Endometrium (tissue), 2 donors: ENCODE results near the gene INTS6.

Experiments used
- FAIRE-seq: peaks from 2 replicates; lab custom pipeline; 2012; peaks lifted over from hg19 to GRCh38; lab: Jason Lieb, UNC
- donor health status: control.
- donor health status: control.

Gene INTS6, protein sequence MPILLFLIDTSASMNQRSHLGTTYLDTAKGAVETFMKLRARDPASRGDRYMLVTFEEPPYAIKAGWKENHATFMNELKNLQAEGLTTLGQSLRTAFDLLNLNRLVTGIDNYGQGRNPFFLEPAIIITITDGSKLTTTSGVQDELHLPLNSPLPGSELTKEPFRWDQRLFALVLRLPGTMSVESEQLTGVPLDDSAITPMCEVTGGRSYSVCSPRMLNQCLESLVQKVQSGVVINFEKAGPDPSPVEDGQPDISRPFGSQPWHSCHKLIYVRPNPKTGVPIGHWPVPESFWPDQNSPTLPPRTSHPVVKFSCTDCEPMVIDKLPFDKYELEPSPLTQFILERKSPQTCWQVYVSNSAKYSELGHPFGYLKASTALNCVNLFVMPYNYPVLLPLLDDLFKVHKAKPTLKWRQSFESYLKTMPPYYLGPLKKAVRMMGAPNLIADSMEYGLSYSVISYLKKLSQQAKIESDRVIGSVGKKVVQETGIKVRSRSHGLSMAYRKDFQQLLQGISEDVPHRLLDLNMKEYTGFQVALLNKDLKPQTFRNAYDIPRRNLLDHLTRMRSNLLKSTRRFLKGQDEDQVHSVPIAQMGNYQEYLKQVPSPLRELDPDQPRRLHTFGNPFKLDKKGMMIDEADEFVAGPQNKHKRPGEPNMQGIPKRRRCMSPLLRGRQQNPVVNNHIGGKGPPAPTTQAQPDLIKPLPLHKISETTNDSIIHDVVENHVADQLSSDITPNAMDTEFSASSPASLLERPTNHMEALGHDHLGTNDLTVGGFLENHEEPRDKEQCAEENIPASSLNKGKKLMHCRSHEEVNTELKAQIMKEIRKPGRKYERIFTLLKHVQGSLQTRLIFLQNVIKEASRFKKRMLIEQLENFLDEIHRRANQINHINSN

DNA sequence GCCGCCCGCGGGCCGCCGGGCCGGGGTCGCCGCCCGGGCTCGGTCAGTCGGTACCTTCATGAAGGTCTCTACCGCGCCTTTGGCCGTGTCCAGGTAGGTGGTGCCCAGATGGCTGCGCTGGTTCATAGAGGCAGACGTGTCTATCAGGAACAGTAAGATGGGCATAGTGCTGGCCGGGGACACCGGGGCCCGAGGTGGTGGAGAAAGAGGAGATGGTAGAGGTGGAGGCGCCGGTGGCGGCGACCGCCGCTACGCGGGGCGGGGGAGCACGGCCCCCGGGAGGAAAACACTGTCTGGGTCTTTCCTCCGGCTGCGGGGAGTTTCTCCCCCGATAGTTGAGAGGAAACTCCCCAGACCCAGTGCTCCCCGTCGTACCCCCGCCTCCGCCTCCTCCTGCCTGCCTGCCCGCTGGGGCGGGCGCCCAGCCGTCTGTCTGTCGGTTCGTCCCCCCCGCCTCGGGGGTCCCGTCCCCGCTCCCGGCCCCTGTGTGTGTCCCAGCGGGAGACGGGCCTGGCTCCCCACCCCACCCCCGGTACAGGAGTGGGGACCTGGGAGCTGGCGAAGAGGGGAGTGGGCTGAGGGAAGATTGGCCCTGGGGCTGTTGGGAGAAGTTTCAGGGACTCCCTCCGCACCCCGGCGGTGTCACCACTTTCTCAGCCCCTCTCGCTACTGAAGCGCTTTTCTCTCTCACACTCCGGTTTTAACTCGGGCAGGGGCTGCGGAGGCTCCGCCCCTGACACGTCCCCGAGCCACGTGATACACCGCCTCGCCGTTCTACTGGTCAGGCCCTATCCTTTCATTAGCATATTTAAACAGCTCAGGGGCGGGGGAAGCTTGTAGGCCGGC is at the start of gene INTS6:
INTS6 (minus strand) TSS at position 676 of the 846 bp plus-strand sequence; CDS start at position 165, 511 bp downstream.
- peak; percentile 95 for FAIRE-seq

DNA sequence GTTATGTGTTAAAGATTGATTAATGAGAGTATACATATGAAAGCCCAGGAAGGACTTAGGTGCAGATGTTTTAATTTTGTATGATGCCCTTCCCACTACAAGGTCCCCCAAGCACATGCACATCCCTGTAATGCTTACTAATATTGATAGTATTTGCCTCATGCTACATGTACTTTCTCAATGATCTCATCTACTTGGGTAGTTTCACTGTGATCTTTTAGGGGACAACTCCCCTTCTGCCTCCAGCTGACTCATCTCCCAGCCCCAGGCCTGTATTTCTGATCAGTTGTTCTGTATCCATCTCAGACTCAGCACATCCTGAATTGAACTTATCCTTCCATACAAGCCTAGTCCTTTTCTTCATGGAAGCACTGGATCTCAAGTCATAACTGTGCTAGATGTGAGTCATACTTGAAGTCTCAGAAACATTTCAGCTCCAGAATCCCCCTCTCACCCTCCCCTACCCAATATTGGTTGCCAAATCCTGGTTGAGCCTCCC is 49.4 kb upstream of the INTS6 start:
- no peak for FAIRE-seq

GRCh38 chr13:51501592-51502152 is 48.8 kb upstream of the INTS6 start:
- no peak for FAIRE-seq

GRCh38 chr13:51501096-51501495 is 48.3 kb upstream of the INTS6 start:
- no peak for FAIRE-seq

DNA sequence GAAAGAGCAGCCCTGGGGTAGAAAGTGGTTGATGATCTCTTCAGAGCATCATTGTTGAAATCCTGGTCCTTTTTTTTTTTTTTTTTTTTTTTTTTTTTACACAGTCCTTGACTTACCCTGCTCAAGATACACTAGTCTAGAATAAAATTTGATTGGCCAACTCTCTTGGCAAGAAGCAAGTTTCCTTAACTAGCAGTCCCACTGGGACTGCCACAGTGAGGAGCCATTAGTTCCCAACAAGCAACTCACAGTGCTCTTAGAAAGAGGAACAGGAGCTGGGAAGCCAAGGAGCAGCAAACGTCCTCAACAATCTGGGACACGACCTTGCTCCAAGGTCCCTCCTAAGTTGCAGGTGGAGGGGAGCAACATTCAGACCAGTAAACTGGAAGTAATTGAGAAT is 47.9 kb upstream of the INTS6 start:
- FAIRE-seq, result no peak

DNA sequence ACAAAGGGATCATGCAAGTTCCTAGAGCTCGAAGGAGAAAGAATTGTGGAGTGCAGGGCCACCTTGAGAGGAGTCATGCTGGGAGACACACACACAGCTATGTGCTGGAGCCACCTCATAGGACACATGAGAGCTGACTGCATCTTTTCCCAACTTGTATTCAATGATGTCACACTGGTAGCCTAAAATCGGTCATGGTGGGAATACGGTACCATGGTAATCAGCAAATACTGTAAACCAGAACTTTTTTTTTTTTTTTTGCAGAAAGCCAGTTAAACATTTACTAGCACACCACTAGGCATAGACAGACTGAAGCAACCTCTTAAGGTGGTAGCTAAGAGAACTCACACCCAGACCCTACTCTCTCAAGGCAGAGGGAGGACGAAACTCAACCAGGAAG is 47.0 kb upstream of the INTS6 start:
- no peak for FAIRE-seq

DNA sequence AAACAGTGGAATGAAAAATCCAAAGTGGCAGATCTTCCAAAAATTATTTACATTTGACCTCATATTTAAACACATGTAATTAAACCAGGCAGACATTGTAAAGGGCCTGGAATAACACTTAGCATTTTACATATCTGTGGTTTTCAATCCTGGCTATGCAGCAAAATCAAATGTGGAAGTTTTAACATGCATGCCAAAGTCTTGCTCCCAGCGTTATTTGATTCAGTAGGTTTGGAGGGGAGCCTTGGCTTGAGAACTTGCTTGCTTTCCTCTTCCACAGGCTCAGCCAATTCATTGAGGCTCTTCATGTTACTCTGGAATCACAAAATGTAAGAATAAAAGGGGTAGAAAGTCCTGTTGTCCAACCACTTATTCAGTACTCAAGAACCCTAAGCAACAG is 42.5 kb upstream of the INTS6 start:
- FAIRE-seq, result no peak

GRCh38 chr13:51494156-51494555 is 41.3 kb upstream of the INTS6 start:
- no peak for FAIRE-seq

GRCh38 chr13:51488212-51488611 is 35.4 kb upstream of the INTS6 start:
- no peak for FAIRE-seq

- FAIRE-seq, result no peak
Measured at GRCh38 chr13:51481656-51482055, 28.8 kb upstream of the INTS6 start.

GRCh38 chr13:51479199-51479523 is 26.3 kb upstream of the INTS6 start:
- FAIRE-seq, result no peak

DNA sequence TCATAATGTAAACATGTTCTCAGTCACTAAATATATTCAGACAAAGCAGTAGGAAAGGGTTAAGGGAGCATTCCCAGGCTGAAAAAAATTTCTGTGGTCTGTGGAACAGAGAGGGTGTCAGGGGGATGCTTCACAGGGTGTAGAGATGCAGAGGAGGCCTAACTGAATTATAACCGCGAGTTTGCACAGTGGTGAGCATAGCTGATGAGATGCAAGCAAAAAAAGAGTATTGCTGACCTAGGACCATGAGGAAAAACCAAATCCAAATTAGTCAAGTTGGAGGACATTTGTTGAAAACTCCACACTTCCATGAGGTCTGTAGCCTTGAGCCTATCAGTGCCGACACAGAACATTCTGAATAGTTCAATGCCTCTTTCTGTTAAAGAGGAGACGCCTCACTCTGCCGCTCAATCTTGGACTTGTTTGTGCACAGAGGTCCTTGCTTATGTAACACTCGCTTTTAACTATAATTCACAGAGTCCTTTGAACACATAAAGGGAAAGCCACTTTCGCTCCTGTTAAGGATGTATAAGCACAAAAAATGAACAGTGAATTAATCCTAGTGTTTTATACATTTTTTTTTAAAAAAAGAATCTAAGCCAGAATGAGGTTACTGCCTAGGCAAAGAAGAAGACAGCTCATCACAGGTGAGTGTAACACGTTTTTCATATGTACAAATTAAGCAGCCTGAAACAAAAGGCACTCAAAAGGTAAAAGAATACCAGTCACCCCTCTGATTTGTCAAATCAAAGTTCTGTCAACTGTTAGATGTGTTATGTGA is 25.8 kb upstream of the INTS6 start:
- no peak for FAIRE-seq

- no peak for FAIRE-seq
Measured at GRCh38 chr13:51477653-51478324, 25.0 kb upstream of the INTS6 start.

DNA sequence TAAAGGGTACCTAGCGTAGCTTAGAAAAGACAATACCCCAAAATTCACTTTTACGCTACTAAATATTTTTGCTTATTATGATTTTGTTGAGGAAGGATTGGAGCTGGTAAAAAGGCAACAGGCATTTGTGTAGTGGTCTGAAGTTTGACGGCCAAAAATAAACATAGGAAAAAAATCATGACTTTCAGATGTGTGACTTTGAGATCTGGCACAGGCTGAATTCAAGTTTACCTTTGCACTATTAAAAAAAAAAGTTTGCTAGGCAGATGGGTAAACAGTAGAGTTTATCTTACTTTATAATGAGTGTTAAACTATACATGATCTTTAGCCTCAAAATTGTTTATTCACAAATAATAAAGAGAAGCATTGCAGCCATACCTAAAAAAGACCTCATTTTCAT is 24.3 kb upstream of the INTS6 start:
- FAIRE-seq, result no peak

- FAIRE-seq, result no peak
Measured at GRCh38 chr13:51475727-51476501, 23.1 kb upstream of the INTS6 start.

DNA sequence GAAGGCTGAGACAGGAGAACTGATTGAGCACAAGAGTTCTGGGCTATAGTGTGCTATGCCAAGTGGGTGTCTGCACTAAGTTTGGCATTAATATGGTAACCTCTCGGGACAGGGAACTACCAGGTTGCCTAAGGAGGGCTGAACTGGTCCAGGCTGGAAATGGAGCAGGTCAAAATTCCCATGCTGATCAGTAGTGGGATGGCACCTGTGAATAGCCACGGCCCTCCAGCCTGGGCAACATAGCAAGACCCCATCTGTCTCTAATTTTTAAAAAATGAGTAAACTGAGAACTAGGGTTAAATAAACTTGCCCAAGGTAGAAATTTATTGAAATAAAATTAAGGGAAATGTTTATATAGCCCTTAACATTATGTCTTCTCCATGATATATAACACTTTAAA is 17.0 kb upstream of the INTS6 start:
- no peak for FAIRE-seq

- FAIRE-seq, result no peak
Measured at GRCh38 chr13:51467730-51468129, 14.9 kb upstream of the INTS6 start.

- FAIRE-seq, result peak; percentile 12
Measured at GRCh38 chr13:51465124-51465523, 12.3 kb upstream of the INTS6 start.

DNA sequence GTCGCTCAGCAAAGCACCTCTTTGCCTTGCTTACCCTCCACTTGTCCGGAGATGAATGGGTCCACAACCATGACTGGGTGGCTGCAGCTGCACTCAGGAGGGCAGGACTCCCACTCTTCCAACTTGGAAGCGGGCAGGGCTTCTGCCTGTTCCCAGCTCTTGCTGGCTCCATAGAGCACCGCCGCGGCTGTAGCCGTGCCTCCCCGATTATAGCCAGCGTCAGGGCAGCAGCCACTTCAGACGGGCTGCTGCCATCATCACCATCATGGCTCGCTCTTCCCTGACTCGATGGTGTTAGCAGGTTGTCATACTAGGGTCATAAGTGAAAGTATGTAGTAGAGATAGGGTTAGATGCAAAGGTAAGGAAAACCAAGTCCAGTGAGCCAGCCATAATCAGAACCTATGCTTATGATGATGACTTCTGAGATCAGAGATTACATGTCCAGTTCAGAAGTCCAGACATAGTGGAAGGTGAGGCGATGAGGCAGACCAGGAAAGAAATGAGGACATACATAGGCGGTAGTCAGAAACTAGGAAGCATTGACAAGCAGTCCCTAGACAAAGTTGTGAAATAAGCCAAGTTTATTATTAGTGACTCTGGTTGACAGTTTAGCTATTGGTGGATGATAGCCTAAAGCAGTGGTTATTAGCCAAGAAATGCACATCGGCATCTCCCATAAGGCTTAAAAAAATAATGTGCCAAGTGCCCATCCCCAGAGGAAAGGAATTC is 4.4 kb upstream of the INTS6 start:
- no peak for FAIRE-seq
